GOT3 (cell line): ENCODE measurements around the gene CPEB2.
A peak's percentile ranks its signal among the peaks of the same experiment; 100 is the strongest.

Experiments
- DNase-seq: peaks from one replicate; lab custom pipeline; 2025; ENCODE audit warnings: mixed read lengths; lab: John Stamatoyannopoulos, UW

CPEB2 gene

GRCh38 chr4:15001869-15002658 is at the start of gene CPEB2:
Gene CPEB2 (plus strand): TSS chr4:15002481. CDS start chr4:15002674, 193 bp downstream.
- DNase-seq: peak; percentile 88

- no peak for DNase-seq
Observed at GRCh38 chr4:14958436-14958835, 43.8 kb upstream of the CPEB2 start.

GRCh38 chr4:14961292-14961691 is 41.0 kb upstream of the CPEB2 start:
- no peak for DNase-seq

- no peak for DNase-seq
Observed at GRCh38 chr4:14965071-14965470, 37.2 kb upstream of the CPEB2 start.

GRCh38 chr4:14967982-14968381 is 34.3 kb upstream of the CPEB2 start:
- DNase-seq: no peak

GRCh38 chr4:14977830-14978229 is 24.5 kb upstream of the CPEB2 start:
- DNase-seq: no peak

- DNase-seq: no peak
Observed at GRCh38 chr4:14984448-14984847, 17.8 kb upstream of the CPEB2 start.

GRCh38 chr4:14985161-14985560 is 17.1 kb upstream of the CPEB2 start:
- no peak for DNase-seq

GRCh38 chr4:14985843-14986242 is 16.4 kb upstream of the CPEB2 start:
- DNase-seq: no peak

GRCh38 chr4:14987054-14987453 is 15.2 kb upstream of the CPEB2 start:
- no peak for DNase-seq

- DNase-seq: no peak
Observed at GRCh38 chr4:14990484-14990883, 11.8 kb upstream of the CPEB2 start.

GRCh38 chr4:14994242-14994641 is 8.0 kb upstream of the CPEB2 start:
- DNase-seq: no peak

- peak; percentile 69 for DNase-seq
Observed at GRCh38 chr4:15001248-15001868, 923 bp upstream of the CPEB2 start.

GRCh38 chr4:15002659-15003400 is 549 bp downstream of the CPEB2 start:
- DNase-seq: peak; percentile 55

- DNase-seq: no peak
Observed at GRCh38 chr4:15003401-15003890, 1.2 kb downstream of the CPEB2 start.

GRCh38 chr4:15003891-15004738 is 1.8 kb downstream of the CPEB2 start:
- no peak for DNase-seq

GRCh38 chr4:15004739-15005301 is 2.5 kb downstream of the CPEB2 start:
- DNase-seq: no peak

GRCh38 chr4:15005474-15006115 is 3.3 kb downstream of the CPEB2 start:
- DNase-seq: no peak

GRCh38 chr4:15006416-15007024 is 4.2 kb downstream of the CPEB2 start:
- no peak for DNase-seq

- DNase-seq: no peak
Observed at GRCh38 chr4:15007201-15007600, 4.9 kb downstream of the CPEB2 start.
